Fibroblast of mammary gland (primary cell): ENCODE results near the gene KRT4.

Source experiments
- DNase-seq: peaks from one replicate; pipeline ENCODE4 v3.0.0-alpha.2; 2010; ENCODE audit warnings: low read depth
- H3K4me3 ChIP-seq: 2 replicates; pipeline ENCODE4 v1.5.1; 2011; ENCODE audit warnings: low read depth, mild to moderate bottlenecking, low read length, moderate library complexity; ENCODE audit not compliant: control insufficient read depth
- CTCF ChIP-seq: conservative IDR thresholded peaks from 2 replicates; pipeline ENCODE4 v1.5.1; 2011; ENCODE audit warnings: low read depth, low read length, inconsistent platforms; ENCODE audit not compliant: control insufficient read depth, insufficient read depth

KRT4 gene

GRCh38 chr12:52767427-52767826, 46.5 kb downstream of the KRT4 start:
- DNase-seq: no peak
- no peak overlapping the region for H3K4me3 ChIP-seq
- no peak for TF ChIP-seq CTCF

- TF ChIP-seq CTCF: no peak
- no peak overlapping the region for H3K4me3 ChIP-seq
- no peak for DNase-seq
Observed at GRCh38 chr12:52767020-52767379, 46.9 kb downstream of the KRT4 start.

GRCh38 chr12:52766351-52767019, 47.4 kb downstream of the KRT4 start:
- no peak for DNase-seq
- TF ChIP-seq CTCF: no peak
- no peak overlapping the region for H3K4me3 ChIP-seq

- DNase-seq: no peak
- no peak overlapping the region for H3K4me3 ChIP-seq
Observed at GRCh38 chr12:52765702-52766101, 48.2 kb downstream of the KRT4 start.

GRCh38 chr12:52763991-52764390, 49.9 kb downstream of the KRT4 start:
- H3K4me3 ChIP-seq: no peak overlapping the region
- no peak for TF ChIP-seq CTCF
- no peak for DNase-seq

More at GRCh38 chr12:52765702-52766101, 48.2 kb downstream of the KRT4 start:
- no peak for TF ChIP-seq CTCF

GRCh38 chr12:52763036-52763659, 50.8 kb downstream of the KRT4 start:
- H3K4me3 ChIP-seq: no peak overlapping the region
- no peak for DNase-seq
- no peak for TF ChIP-seq CTCF
